ENCODE data around the gene ERMP1.

ERMP1 gene

GRCh38 chr9:5876026-5876425, 43.1 kb upstream of the ERMP1 start:
- no peak overlapping the region for H3K18ac ChIP-seq (ENCODE audit: low read length)
- H3K27ac ChIP-seq (ENCODE audit: low read depth, low read length), result no peak overlapping the region
- H3K4me1 ChIP-seq (ENCODE audit: control insufficient read depth, low read depth, low read length), result no peaks in the 10 kb centered on the region
- H3K9ac ChIP-seq (ENCODE audit: low read length), result no peak overlapping the region
- no peak overlapping the region for H4K5ac ChIP-seq (ENCODE audit: low read length)
- DNase-seq, result no peak
- no peak overlapping the region for H3K4ac ChIP-seq (ENCODE audit: low read depth, low read length)
- no peak overlapping the region for H3K23ac ChIP-seq (ENCODE audit: low read length)
- H3K4me2 ChIP-seq (ENCODE audit: low read length), result no peak overlapping the region
- no peak overlapping the region for H2AK5ac ChIP-seq (ENCODE audit: low read length)
- H3K4me3 ChIP-seq (ENCODE audit: low read length), result no peak overlapping the region
- no peak overlapping the region for H4K8ac ChIP-seq (ENCODE audit: low read depth, low read length)
- no peaks in the 10 kb centered on the region for H3K79me1 ChIP-seq (ENCODE audit: low read length)
- no peak overlapping the region for H2BK15ac ChIP-seq (replicated peaks; ENCODE audit: low read depth)
- no peak overlapping the region for H3K56ac ChIP-seq (ENCODE audit: low read length)
- H3K36me3 ChIP-seq (ENCODE audit: control insufficient read depth, insufficient read depth, low read length), result no peaks in the 10 kb centered on the region
- H2BK5ac ChIP-seq (ENCODE audit: low read length), result no peak overlapping the region
- no peaks in the 10 kb centered on the region for H3K79me2 ChIP-seq (ENCODE audit: control insufficient read depth, insufficient read depth, low read length)
- WGBS (ENCODE audit: extremely low coverage, insufficient coverage, low lambda C conversion rate), result no CpG with 5 or more reads among the region's 1 CpG
- no peaks in the 10 kb centered on the region for H3K27me3 ChIP-seq (ENCODE audit: insufficient read depth, low read length, poor library complexity)
- no peak overlapping the region for H2BK120ac ChIP-seq (ENCODE audit: low read depth, low read length)

GRCh38 chr9:5874048-5874447, 41.1 kb upstream of the ERMP1 start:
- no peak overlapping the region for H2BK15ac ChIP-seq (replicated peaks; ENCODE audit: low read depth)
- H3K4me3 ChIP-seq (ENCODE audit: low read length), result no peak overlapping the region
- no peaks in the 10 kb centered on the region for H3K4me1 ChIP-seq (ENCODE audit: control insufficient read depth, low read depth, low read length)
- H3K23ac ChIP-seq (ENCODE audit: low read length), result no peak overlapping the region
- no peaks in the 10 kb centered on the region for H3K79me1 ChIP-seq (ENCODE audit: low read length)
- H3K4ac ChIP-seq (ENCODE audit: low read depth, low read length), result no peak overlapping the region
- no peak overlapping the region for H4K8ac ChIP-seq (ENCODE audit: low read depth, low read length)
- H3K4me2 ChIP-seq (ENCODE audit: low read length), result no peak overlapping the region
- H2BK120ac ChIP-seq (ENCODE audit: low read depth, low read length), result no peak overlapping the region
- no peak overlapping the region for H3K56ac ChIP-seq (ENCODE audit: low read length)
- no peak for DNase-seq
- no peak overlapping the region for H2AK5ac ChIP-seq (ENCODE audit: low read length)
- no peak overlapping the region for H3K27ac ChIP-seq (ENCODE audit: low read depth, low read length)
- no peak overlapping the region for H3K9ac ChIP-seq (ENCODE audit: low read length)
- H3K79me2 ChIP-seq (ENCODE audit: control insufficient read depth, insufficient read depth, low read length), result no peaks in the 10 kb centered on the region
- H3K36me3 ChIP-seq (ENCODE audit: control insufficient read depth, insufficient read depth, low read length), result no peaks in the 10 kb centered on the region
- WGBS (ENCODE audit: extremely low coverage, insufficient coverage, low lambda C conversion rate), result no CpG with 5 or more reads among the region's 2 CpGs
- no peak overlapping the region for H3K18ac ChIP-seq (ENCODE audit: low read length)
- no peak overlapping the region for H2BK5ac ChIP-seq (ENCODE audit: low read length)
- no peaks in the 10 kb centered on the region for H3K27me3 ChIP-seq (ENCODE audit: insufficient read depth, low read length, poor library complexity)
- H4K5ac ChIP-seq (ENCODE audit: low read length), result no peak overlapping the region

DNA sequence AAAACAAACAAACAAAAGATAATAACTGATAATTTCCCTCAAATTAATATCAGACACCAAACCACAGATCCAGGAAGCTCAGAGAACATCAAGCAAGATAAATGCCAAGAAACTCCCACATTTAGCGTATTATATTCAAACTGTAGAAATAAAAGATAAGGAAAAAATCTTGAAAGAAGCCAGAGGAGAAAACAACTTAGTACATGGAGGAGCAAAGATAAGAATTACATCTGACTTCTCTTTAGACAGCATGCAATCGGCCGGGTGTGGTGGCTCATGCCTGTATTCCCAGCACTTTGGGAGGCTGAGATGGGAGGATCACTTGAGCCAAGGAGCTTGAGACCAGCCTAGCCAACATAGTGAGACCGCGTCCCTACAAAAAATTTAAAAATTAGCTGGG, 40.5 kb upstream of the ERMP1 start:
- no CpG with 5 or more reads among the region's 5 CpGs for WGBS (ENCODE audit: extremely low coverage, insufficient coverage, low lambda C conversion rate)
- Histone ChIP-seq H3K18ac (ENCODE audit: low read length) (no peak overlapping the region), H3K36me3 (ENCODE audit: control insufficient read depth, insufficient read depth, low read length) (no peaks in the 10 kb centered on the region), H3K4ac (ENCODE audit: low read depth, low read length) (no peak overlapping the region), H3K9ac (ENCODE audit: low read length) (no peak overlapping the region), H3K79me2 (ENCODE audit: control insufficient read depth, insufficient read depth, low read length) (no peaks in the 10 kb centered on the region), H3K56ac (ENCODE audit: low read length) (no peak overlapping the region), H4K8ac (ENCODE audit: low read depth, low read length) (no peak overlapping the region), H3K27me3 (ENCODE audit: insufficient read depth, low read length, poor library complexity) (no peaks in the 10 kb centered on the region), H2BK15ac (replicated peaks; ENCODE audit: low read depth) (no peak overlapping the region), H3K4me3 (ENCODE audit: low read length) (no peak overlapping the region), H4K5ac (ENCODE audit: low read length) (no peak overlapping the region), H3K79me1 (ENCODE audit: low read length) (no peaks in the 10 kb centered on the region), H3K4me1 (ENCODE audit: control insufficient read depth, low read depth, low read length) (no peaks in the 10 kb centered on the region), H3K27ac (ENCODE audit: low read depth, low read length) (no peak overlapping the region), H3K4me2 (ENCODE audit: low read length) (no peak overlapping the region), H3K23ac (ENCODE audit: low read length) (no peak overlapping the region), H2AK5ac (ENCODE audit: low read length) (no peak overlapping the region), H2BK120ac (ENCODE audit: low read depth, low read length) (no peak overlapping the region), H2BK5ac (ENCODE audit: low read length) (no peak overlapping the region)
- no peak for DNase-seq

DNA sequence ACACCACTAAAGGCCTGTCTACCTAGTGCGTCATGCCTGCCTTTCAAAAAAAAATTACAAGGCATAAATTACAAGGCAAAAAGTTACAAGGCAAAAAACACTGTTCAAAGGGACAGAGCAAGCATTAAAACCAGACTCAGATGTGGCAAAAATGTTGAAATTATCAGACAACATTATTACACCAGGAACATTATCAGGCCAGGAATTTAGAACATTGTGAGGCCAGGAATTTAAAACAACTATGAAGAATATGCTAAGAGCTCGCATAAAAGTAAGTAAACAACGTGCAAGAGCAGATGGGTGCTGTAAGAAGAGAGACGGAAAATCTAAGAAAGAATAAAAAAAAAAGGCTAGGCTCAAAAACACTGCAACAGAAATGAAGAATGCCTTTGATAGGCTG, 39.6 kb upstream of the ERMP1 start:
- Histone ChIP-seq H3K9ac (ENCODE audit: low read length) (no peak overlapping the region), H3K56ac (ENCODE audit: low read length) (no peak overlapping the region), H4K5ac (ENCODE audit: low read length) (no peak overlapping the region), H3K79me2 (ENCODE audit: control insufficient read depth, insufficient read depth, low read length) (no peaks in the 10 kb centered on the region), H4K8ac (ENCODE audit: low read depth, low read length) (no peak overlapping the region), H3K4me2 (ENCODE audit: low read length) (no peak overlapping the region), H3K23ac (ENCODE audit: low read length) (no peak overlapping the region), H3K18ac (ENCODE audit: low read length) (no peak overlapping the region), H2AK5ac (ENCODE audit: low read length) (no peak overlapping the region), H3K79me1 (ENCODE audit: low read length) (no peaks in the 10 kb centered on the region), H3K36me3 (ENCODE audit: control insufficient read depth, insufficient read depth, low read length) (no peaks in the 10 kb centered on the region), H3K27me3 (ENCODE audit: insufficient read depth, low read length, poor library complexity) (no peaks in the 10 kb centered on the region), H2BK5ac (ENCODE audit: low read length) (no peak overlapping the region), H3K4me1 (ENCODE audit: control insufficient read depth, low read depth, low read length) (no peaks in the 10 kb centered on the region), H3K4me3 (ENCODE audit: low read length) (no peak overlapping the region), H3K27ac (ENCODE audit: low read depth, low read length) (no peak overlapping the region), H2BK120ac (ENCODE audit: low read depth, low read length) (no peak overlapping the region), H3K4ac (ENCODE audit: low read depth, low read length) (no peak overlapping the region), H2BK15ac (replicated peaks; ENCODE audit: low read depth) (no peak overlapping the region)
- WGBS (ENCODE audit: extremely low coverage, insufficient coverage, low lambda C conversion rate), result no CpG with 5 or more reads among the region's 4 CpGs
- DNase-seq, result no peak

DNA sequence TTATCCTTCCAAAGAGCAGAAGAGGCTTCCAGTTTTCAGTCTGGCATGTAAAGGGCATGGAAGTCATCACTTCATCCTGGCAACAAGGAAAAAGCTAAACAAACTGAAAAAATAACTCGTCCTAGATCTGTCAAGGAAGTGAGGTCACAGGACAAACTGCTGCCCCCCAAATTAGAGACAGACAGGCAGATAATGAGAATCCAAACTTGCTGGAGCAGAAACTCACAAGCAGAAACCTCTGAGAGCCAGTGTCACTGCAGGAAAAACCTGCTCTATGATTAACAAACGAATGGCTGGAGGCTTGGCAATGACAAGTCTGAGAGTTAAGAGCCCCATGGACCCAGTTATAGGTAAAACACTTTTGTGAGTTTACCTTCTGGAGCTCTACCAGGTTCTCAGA, 38.9 kb upstream of the ERMP1 start:
- DNase-seq, result no peak
- Histone ChIP-seq H3K36me3 (ENCODE audit: control insufficient read depth, insufficient read depth, low read length) (no peaks in the 10 kb centered on the region), H3K27ac (ENCODE audit: low read depth, low read length) (no peak overlapping the region), H3K9ac (ENCODE audit: low read length) (no peak overlapping the region), H3K4me2 (ENCODE audit: low read length) (no peak overlapping the region), H3K79me1 (ENCODE audit: low read length) (no peaks in the 10 kb centered on the region), H3K4ac (ENCODE audit: low read depth, low read length) (no peak overlapping the region), H2BK15ac (replicated peaks; ENCODE audit: low read depth) (no peak overlapping the region), H3K23ac (ENCODE audit: low read length) (no peak overlapping the region), H4K8ac (ENCODE audit: low read depth, low read length) (no peak overlapping the region), H3K4me3 (ENCODE audit: low read length) (no peak overlapping the region), H4K5ac (ENCODE audit: low read length) (no peak overlapping the region), H3K56ac (ENCODE audit: low read length) (no peak overlapping the region), H2AK5ac (ENCODE audit: low read length) (no peak overlapping the region), H3K79me2 (ENCODE audit: control insufficient read depth, insufficient read depth, low read length) (no peaks in the 10 kb centered on the region), H2BK120ac (ENCODE audit: low read depth, low read length) (no peak overlapping the region), H3K18ac (ENCODE audit: low read length) (no peak overlapping the region), H2BK5ac (ENCODE audit: low read length) (no peak overlapping the region), H3K4me1 (ENCODE audit: control insufficient read depth, low read depth, low read length) (no peaks in the 10 kb centered on the region), H3K27me3 (ENCODE audit: insufficient read depth, low read length, poor library complexity) (no peaks in the 10 kb centered on the region)
- no CpG with 5 or more reads among the region's 2 CpGs for WGBS (ENCODE audit: extremely low coverage, insufficient coverage, low lambda C conversion rate)

DNA sequence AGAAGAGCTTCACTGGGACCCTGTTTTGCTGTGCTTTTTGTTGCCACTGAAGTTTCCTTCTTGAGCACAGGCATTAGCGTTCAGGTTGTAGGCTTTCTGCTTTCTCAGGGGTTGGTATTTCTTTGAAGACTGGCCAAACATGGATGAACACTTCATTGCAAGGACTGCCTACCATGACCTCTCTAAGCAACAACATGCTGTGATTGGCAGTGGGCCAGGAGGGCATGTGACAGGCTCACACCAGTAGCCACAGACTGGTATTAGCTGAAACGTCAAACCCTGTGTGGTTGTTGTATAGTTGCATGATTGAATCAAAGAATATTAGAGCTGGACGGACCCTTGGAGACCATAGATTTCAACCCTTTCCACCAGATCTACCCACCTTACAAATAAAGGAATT, 37.8 kb upstream of the ERMP1 start:
- no peak overlapping the region for H2AK5ac ChIP-seq (ENCODE audit: low read length)
- no peaks in the 10 kb centered on the region for H3K79me1 ChIP-seq (ENCODE audit: low read length)
- no peak overlapping the region for H3K23ac ChIP-seq (ENCODE audit: low read length)
- no peak overlapping the region for H3K56ac ChIP-seq (ENCODE audit: low read length)
- WGBS (ENCODE audit: extremely low coverage, insufficient coverage, low lambda C conversion rate), result no CpG with 5 or more reads among the region's 3 CpGs
- no peak overlapping the region for H2BK15ac ChIP-seq (replicated peaks; ENCODE audit: low read depth)
- no peak overlapping the region for H2BK5ac ChIP-seq (ENCODE audit: low read length)
- no peak overlapping the region for H3K9ac ChIP-seq (ENCODE audit: low read length)
- H3K79me2 ChIP-seq (ENCODE audit: control insufficient read depth, insufficient read depth, low read length), result no peaks in the 10 kb centered on the region
- H3K4me2 ChIP-seq (ENCODE audit: low read length), result no peak overlapping the region
- H3K36me3 ChIP-seq (ENCODE audit: control insufficient read depth, insufficient read depth, low read length), result no peaks in the 10 kb centered on the region
- H3K27me3 ChIP-seq (ENCODE audit: insufficient read depth, low read length, poor library complexity), result no peaks in the 10 kb centered on the region
- H3K4ac ChIP-seq (ENCODE audit: low read depth, low read length), result no peak overlapping the region
- H3K4me1 ChIP-seq (ENCODE audit: control insufficient read depth, low read depth, low read length), result no peaks in the 10 kb centered on the region
- no peak overlapping the region for H2BK120ac ChIP-seq (ENCODE audit: low read depth, low read length)
- H4K5ac ChIP-seq (ENCODE audit: low read length), result no peak overlapping the region
- H3K27ac ChIP-seq (ENCODE audit: low read depth, low read length), result no peak overlapping the region
- H3K4me3 ChIP-seq (ENCODE audit: low read length), result no peak overlapping the region
- no peak overlapping the region for H3K18ac ChIP-seq (ENCODE audit: low read length)
- DNase-seq, result no peak
- H4K8ac ChIP-seq (ENCODE audit: low read depth, low read length), result no peak overlapping the region

Measured in mesendoderm (in vitro differentiated cells).